Brain microvascular endothelial cell (primary cell): ENCODE measurements around the gene BMAL1.

Source experiments
- DNase-seq: peaks from one replicate; pipeline ENCODE4 v3.0.0-alpha.2; 2020
- H3K27ac ChIP-seq: fragments of 250-450 bp; sonication (Bioruptor Pico); 2 replicates; pipeline ENCODE4 v1.5.1; 2020; ENCODE audit warnings: mild to moderate bottlenecking, moderate library complexity
- H3K27me3 ChIP-seq: fragments of 250-450 bp; sonication (Bioruptor Pico); replicated peaks from 2 replicates; pipeline ENCODE4 v1.5.1; 2020; ENCODE audit warnings: mild to moderate bottlenecking
- H3K36me3 ChIP-seq: fragments of 250-450 bp; sonication (Bioruptor Pico); replicated peaks from 2 replicates; pipeline ENCODE4 v1.5.1; 2020; ENCODE audit warnings: mild to moderate bottlenecking
- H3K4me3 ChIP-seq: 2 replicates; pipeline ENCODE4 v1.5.1; 2011; ENCODE audit warnings: low read depth, mild to moderate bottlenecking, control low read depth, low read length, moderate library complexity
- in situ Hi-C: cut with HindIII; loops from 2 replicates; pipeline ENCODE4 v1.10.0; 2017; ENCODE audit warnings: low sequenced_read_pairs, low pct_ligation_motif_present
- TF ChIP-seq, protein P1 (sequence below): IDR thresholded peaks from 2 replicates; pipeline ENCODE4 v1.5.1; 2011; ENCODE audit warnings: low read depth, mild to moderate bottlenecking, moderate library complexity, low read length, control low read depth, inconsistent platforms; ENCODE audit errors: missing control alignments

The BMAL1 gene

GRCh38 chr11:13375798-13376197, 98.2 kb downstream of the BMAL1 start:
- Histone ChIP-seq H3K27me3 (no peaks in the 10 kb centered on the region), H3K27ac (no peak overlapping the region), H3K4me3 (no peak overlapping the region), H3K36me3 (peaks cover 8% of the 10 kb centered on the region)
- in situ Hi-C loops = no loop called here
- TF ChIP-seq, protein P1, sequence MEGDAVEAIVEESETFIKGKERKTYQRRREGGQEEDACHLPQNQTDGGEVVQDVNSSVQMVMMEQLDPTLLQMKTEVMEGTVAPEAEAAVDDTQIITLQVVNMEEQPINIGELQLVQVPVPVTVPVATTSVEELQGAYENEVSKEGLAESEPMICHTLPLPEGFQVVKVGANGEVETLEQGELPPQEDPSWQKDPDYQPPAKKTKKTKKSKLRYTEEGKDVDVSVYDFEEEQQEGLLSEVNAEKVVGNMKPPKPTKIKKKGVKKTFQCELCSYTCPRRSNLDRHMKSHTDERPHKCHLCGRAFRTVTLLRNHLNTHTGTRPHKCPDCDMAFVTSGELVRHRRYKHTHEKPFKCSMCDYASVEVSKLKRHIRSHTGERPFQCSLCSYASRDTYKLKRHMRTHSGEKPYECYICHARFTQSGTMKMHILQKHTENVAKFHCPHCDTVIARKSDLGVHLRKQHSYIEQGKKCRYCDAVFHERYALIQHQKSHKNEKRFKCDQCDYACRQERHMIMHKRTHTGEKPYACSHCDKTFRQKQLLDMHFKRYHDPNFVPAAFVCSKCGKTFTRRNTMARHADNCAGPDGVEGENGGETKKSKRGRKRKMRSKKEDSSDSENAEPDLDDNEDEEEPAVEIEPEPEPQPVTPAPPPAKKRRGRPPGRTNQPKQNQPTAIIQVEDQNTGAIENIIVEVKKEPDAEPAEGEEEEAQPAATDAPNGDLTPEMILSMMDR = no peak
- DNase-seq = no peak

DNA sequence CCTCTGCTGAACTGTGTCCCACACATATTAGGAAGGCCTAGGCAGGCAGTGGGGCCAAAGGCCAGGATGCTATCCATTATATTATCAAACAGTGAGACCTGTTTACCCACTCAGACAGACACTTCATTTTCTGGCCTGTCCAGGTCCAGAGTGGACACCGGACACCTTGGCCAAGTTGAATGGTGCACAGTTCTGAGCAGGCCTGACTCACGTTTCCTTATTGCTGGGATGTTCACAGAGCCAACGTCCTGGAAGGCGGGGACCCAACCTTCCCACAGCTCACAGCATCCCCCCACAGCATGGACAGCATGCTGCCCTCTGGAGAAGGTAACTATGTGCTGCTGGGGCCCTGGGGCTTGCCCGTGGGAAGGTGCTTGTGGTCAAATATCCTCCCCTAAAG, 98.8 kb downstream of the BMAL1 start:
- in situ Hi-C loops = no loop called here
- peaks cover 8% of the 10 kb centered on the region for H3K36me3 ChIP-seq
- no peaks in the 10 kb centered on the region for H3K27me3 ChIP-seq
- H3K4me3 ChIP-seq = no peak overlapping the region
- TF ChIP-seq, protein P1 = no peak
- H3K27ac ChIP-seq = no peak overlapping the region
- DNase-seq = no peak

DNA sequence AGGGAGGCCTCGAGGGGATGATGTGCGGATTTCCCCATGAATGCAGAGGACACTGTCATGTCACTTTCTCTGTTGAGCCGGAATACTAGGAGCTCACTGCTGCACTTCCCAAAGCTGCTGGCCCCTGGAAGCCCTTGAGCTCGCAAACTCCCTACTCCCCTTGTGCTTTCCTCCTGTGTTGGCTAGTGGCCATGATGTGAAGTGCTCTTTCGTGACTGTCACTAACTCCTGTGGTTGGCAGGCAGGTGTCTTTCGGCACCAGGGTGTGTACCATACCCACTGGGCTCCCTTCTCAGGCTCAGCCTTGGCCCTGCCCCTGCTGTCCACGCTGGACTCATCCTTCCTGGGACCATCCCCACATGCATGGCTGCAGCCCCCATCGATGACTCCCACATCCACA, 99.2 kb downstream of the BMAL1 start:
- in situ Hi-C loops = no loop called here
- Histone ChIP-seq H3K27me3 (no peaks in the 10 kb centered on the region), H3K27ac (no peak overlapping the region), H3K4me3 (no peak overlapping the region), H3K36me3 (peaks cover 8% of the 10 kb centered on the region)
- TF ChIP-seq, protein P1 = no peak
- DNase-seq = no peak

GRCh38 chr11:13378316-13378715, 100.7 kb downstream of the BMAL1 start:
- TF ChIP-seq, protein P1 = no peak
- in situ Hi-C loops = no loop called here
- Histone ChIP-seq H3K27ac (no peak overlapping the region), H3K36me3 (peaks cover 6% of the 10 kb centered on the region), H3K4me3 (no peak overlapping the region), H3K27me3 (no peaks in the 10 kb centered on the region)
- no peak for DNase-seq

DNA sequence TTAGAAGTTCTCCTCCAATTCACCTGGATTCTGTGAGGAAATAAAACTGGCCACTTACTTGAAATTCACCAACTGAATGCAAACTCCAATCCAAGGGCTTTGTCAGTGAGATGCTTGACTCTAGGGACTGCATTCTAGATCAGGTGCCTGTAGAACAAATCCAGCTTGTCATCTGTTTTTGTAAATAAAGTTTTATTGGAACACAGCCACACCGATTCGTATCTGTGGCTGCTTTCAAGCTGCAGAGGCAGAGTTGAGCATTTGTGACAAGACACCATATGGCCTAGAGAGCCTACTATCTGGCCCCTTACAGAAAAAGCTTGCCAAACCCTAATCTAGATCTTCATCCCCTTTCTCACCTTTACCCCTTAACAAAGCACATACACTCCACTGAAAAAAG, 103.1 kb downstream of the BMAL1 start:
- TF ChIP-seq, protein P1 = no peak
- Histone ChIP-seq H3K27me3 (no peaks in the 10 kb centered on the region), H3K27ac (no peak overlapping the region), H3K36me3 (peaks cover 3% of the 10 kb centered on the region), H3K4me3 (no peak overlapping the region)
- DNase-seq = no peak
- in situ Hi-C loops = no loop called here

- Histone ChIP-seq H3K36me3 (peaks cover 16% of the 10 kb centered on the region), H3K27ac (no peak overlapping the region), H3K4me3 (no peak overlapping the region), H3K27me3 (no peaks in the 10 kb centered on the region)
- TF ChIP-seq, protein P1 = no peak
- DNase-seq = no peak
- in situ Hi-C loops = no loop called here
Measured at GRCh38 chr11:13382751-13383150, 105.2 kb downstream of the BMAL1 start.
